Muscle layer of colon (tissue), 2 donors: ENCODE results near the gene PTGDR2.

Source experiments
- H3K27ac ChIP-seq: one replicate; pipeline ENCODE4 v1.7.0; 2013; ENCODE audit warnings: low read depth, mild to moderate bottlenecking, low read length, moderate library complexity
- H3K27me3 ChIP-seq, 2 donors: one replicate each; pipeline ENCODE4 v1.7.0; 2013; ENCODE audit warnings: low read length in 2 of 2, mild to moderate bottlenecking in 2 of 2; ENCODE audit not compliant: insufficient read depth in 2 of 2, control insufficient read depth in 1 of 2
- H3K36me3 ChIP-seq: one replicate; pipeline ENCODE4 v1.7.0; 2013; ENCODE audit warnings: mild to moderate bottlenecking, low read length; ENCODE audit not compliant: insufficient read depth
- H3K4me1 ChIP-seq: one replicate; pipeline ENCODE4 v1.7.0; 2013; ENCODE audit warnings: mild to moderate bottlenecking, low read length; ENCODE audit not compliant: insufficient read depth
- H3K4me3 ChIP-seq, 2 donors: one replicate each; pipeline ENCODE4 v1.7.0; 2013; ENCODE audit warnings: low read length in 2 of 2, low read depth in 1 of 2, mild to moderate bottlenecking in 1 of 2, moderate library complexity in 1 of 2
- H3K9ac ChIP-seq: one replicate; pipeline ENCODE4 v1.7.0; 2013; ENCODE audit warnings: low read length
- H3K9me3 ChIP-seq: one replicate; pipeline ENCODE4 v1.7.0; 2013; ENCODE audit warnings: mild to moderate bottlenecking, low read length
- donor health status: abdominal sarcoma.
- donor health status: Adenocarcinoma of cecum.

The PTGDR2 gene

GRCh38 chr11:60889869-60890311 lies 34.1 kb upstream of the PTGDR2 start:
- Histone ChIP-seq H3K27me3 (no peaks in the 10 kb centered on the region), H3K4me1 (no peaks in the 10 kb centered on the region), H3K9me3 (no peaks in the 10 kb centered on the region), H3K36me3 (peaks cover 42% of the 10 kb centered on the region), H3K4me3 (no peak overlapping the region), H3K9ac (no peak overlapping the region), H3K27ac (no peak overlapping the region)

GRCh38 chr11:60887556-60887955 lies 31.8 kb upstream of the PTGDR2 start:
- H3K4me1 ChIP-seq: no peaks in the 10 kb centered on the region
- no peak overlapping the region for H3K27ac ChIP-seq
- H3K9ac ChIP-seq: no peak overlapping the region
- H3K27me3 ChIP-seq: no peaks in the 10 kb centered on the region
- no peaks in the 10 kb centered on the region for H3K9me3 ChIP-seq
- H3K4me3 ChIP-seq: no peak overlapping the region
- peaks cover 28% of the 10 kb centered on the region for H3K36me3 ChIP-seq

DNA sequence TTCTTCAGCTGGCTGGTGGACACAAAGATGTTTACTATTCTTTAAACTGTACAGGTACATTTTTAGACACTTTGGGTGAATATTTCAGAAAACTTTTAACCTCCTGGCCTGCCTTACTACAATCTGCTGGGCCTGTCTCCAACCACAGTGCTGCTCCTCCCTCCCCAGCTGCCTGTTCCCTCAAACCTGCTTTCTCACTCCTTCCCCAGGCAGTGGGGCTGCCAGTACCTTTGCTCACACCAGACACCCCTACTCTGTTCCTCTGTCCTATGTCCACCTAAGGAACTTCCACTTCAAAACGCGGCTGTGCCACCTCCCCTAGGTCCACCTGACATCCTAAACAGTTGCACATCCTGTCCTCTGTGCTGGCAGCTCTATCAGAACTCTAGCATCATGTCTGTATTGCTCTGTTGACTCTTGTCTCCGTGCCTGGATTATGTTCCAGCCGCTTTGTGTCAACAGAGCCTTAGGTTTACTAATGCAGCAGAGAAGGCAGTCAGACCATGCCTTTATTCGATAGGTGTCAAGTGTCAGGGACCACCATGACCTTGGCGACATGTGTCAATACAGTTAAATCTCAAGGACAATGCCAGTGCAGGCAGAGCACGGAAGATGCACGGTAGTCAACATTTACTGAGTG lies 25.0 kb upstream of the PTGDR2 start:
- Histone ChIP-seq H3K4me1 (no peaks in the 10 kb centered on the region), H3K4me3 (no peak overlapping the region), H3K36me3 (no peaks in the 10 kb centered on the region), H3K27ac (no peak overlapping the region), H3K9ac (no peak overlapping the region), H3K9me3 (no peaks in the 10 kb centered on the region), H3K27me3 (no peaks in the 10 kb centered on the region)

GRCh38 chr11:60879971-60880588 lies 24.3 kb upstream of the PTGDR2 start:
- no peaks in the 10 kb centered on the region for H3K4me1 ChIP-seq

GRCh38 chr11:60879104-60879503 lies 23.4 kb upstream of the PTGDR2 start:
- Histone ChIP-seq H3K9ac (no peak overlapping the region), H3K4me1 (no peaks in the 10 kb centered on the region), H3K27me3 (no peaks in the 10 kb centered on the region), H3K4me3 (no peak overlapping the region), H3K36me3 (no peaks in the 10 kb centered on the region), H3K27ac (no peak overlapping the region), H3K9me3 (no peaks in the 10 kb centered on the region)

More at GRCh38 chr11:60879971-60880588, 24.3 kb upstream of the PTGDR2 start:
- no peaks in the 10 kb centered on the region for H3K27me3 ChIP-seq
- H3K9ac ChIP-seq: no peak overlapping the region
- H3K9me3 ChIP-seq: no peaks in the 10 kb centered on the region
- no peak overlapping the region for H3K27ac ChIP-seq
- no peak overlapping the region for H3K4me3 ChIP-seq
- H3K36me3 ChIP-seq: no peaks in the 10 kb centered on the region

DNA sequence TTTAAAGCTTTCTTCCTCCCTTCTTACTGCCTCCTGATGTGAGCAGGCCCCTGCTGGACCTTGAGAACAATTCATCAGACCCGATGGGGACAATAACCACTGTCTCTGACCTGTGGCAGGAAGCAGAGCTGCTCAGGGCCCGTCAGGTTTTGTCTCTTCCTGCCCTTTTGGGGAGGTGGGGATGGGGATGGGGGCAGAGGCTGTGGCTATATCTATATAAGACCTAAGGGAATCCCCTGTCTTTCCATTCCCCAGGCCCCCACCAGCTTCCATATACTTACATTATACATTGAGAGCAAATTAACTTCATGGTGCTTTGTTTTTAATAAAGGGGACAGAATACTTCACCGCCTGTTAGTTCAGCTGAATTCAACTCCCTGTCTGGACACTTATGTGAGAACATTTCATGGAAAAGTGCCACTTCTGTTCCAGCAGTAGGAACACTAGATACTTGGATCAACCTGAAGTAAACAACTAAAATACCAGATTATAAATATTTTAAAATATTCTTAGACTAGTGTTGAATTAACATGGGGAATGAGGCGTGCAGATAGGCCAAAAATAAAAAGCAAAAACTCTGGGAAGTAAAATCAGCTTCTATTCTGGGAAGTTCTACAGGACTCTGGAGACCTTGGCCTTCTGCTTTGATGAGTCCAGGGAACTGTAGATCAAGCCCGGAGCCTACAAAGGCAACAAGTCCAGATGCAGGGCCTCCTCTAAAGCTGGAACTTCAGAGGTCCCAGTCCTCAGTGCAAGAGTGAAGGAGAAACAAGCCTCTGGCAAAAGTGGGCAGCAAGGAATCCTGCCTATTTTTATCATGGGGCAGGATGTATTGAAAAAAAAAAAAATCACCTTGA lies 22.7 kb upstream of the PTGDR2 start:
- H3K4me1 ChIP-seq: no peaks in the 10 kb centered on the region
- H3K9ac ChIP-seq: no peak overlapping the region
- H3K27ac ChIP-seq: no peak overlapping the region
- no peaks in the 10 kb centered on the region for H3K36me3 ChIP-seq
- no peaks in the 10 kb centered on the region for H3K9me3 ChIP-seq
- H3K27me3 ChIP-seq: no peaks in the 10 kb centered on the region
- H3K4me3 ChIP-seq: no peak overlapping the region

DNA sequence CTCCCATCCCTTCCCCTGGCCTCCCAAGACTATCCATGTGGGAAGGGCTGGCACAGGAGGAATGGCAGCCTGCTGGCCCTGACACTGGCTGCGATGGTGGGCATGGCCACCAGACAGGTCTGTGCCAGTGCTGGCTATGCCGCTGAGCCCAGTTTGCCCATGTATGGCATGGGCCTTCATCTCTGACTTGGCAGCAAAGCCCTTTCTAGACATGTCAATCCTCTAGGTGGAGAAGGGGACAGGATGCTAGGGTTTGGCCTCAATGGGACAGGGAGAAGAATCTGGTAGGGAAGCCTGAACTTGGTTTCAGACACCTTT lies 20.4 kb upstream of the PTGDR2 start:
- no peak overlapping the region for H3K4me3 ChIP-seq
- H3K9ac ChIP-seq: no peak overlapping the region
- H3K4me1 ChIP-seq: no peaks in the 10 kb centered on the region
- no peaks in the 10 kb centered on the region for H3K9me3 ChIP-seq
- H3K27me3 ChIP-seq: no peaks in the 10 kb centered on the region
- H3K36me3 ChIP-seq: no peaks in the 10 kb centered on the region
- H3K27ac ChIP-seq: no peak overlapping the region

- H3K27ac ChIP-seq: no peak overlapping the region
- H3K4me3 ChIP-seq: no peak overlapping the region
- H3K27me3 ChIP-seq: no peaks in the 10 kb centered on the region
- no peak overlapping the region for H3K9ac ChIP-seq
- no peaks in the 10 kb centered on the region for H3K36me3 ChIP-seq
- no peaks in the 10 kb centered on the region for H3K9me3 ChIP-seq
- H3K4me1 ChIP-seq: no peaks in the 10 kb centered on the region
Measured at GRCh38 chr11:60875366-60876167, 19.8 kb upstream of the PTGDR2 start.

GRCh38 chr11:60874421-60875365 lies 18.9 kb upstream of the PTGDR2 start:
- no peaks in the 10 kb centered on the region for H3K9me3 ChIP-seq
- H3K4me1 ChIP-seq: no peaks in the 10 kb centered on the region
- no peak overlapping the region for H3K4me3 ChIP-seq
- no peaks in the 10 kb centered on the region for H3K36me3 ChIP-seq
- no peak overlapping the region for H3K27ac ChIP-seq
- H3K9ac ChIP-seq: no peak overlapping the region
- no peaks in the 10 kb centered on the region for H3K27me3 ChIP-seq

- Histone ChIP-seq H3K4me1 (no peaks in the 10 kb centered on the region), H3K36me3 (no peaks in the 10 kb centered on the region), H3K9me3 (no peaks in the 10 kb centered on the region), H3K4me3 (no peak overlapping the region), H3K27me3 (no peaks in the 10 kb centered on the region), H3K27ac (no peak overlapping the region), H3K9ac (no peak overlapping the region)
Measured at GRCh38 chr11:60873533-60873932, 17.8 kb upstream of the PTGDR2 start.
